Brain microvascular endothelial cell (primary cell): ENCODE data around the gene SLC66A1.
"Not testable (repeated sequence)": the region's sequence is repeated elsewhere in the genome, so short reads cannot be mapped to it uniquely, and the experiment has no call there.

Source experiments
- DNase-seq: peaks from one replicate; pipeline ENCODE4 v3.0.0-alpha.2; 2020
- H3K27ac ChIP-seq: fragments of 250-450 bp; sonication (Bioruptor Pico); 2 replicates; pipeline ENCODE4 v1.5.1; 2020; ENCODE audit warnings: mild to moderate bottlenecking, moderate library complexity
- H3K27me3 ChIP-seq: fragments of 250-450 bp; sonication (Bioruptor Pico); replicated peaks from 2 replicates; pipeline ENCODE4 v1.5.1; 2020; ENCODE audit warnings: mild to moderate bottlenecking
- H3K36me3 ChIP-seq: fragments of 250-450 bp; sonication (Bioruptor Pico); replicated peaks from 2 replicates; pipeline ENCODE4 v1.5.1; 2020; ENCODE audit warnings: mild to moderate bottlenecking
- H3K4me3 ChIP-seq: 2 replicates; pipeline ENCODE4 v1.5.1; 2011; ENCODE audit warnings: low read depth, mild to moderate bottlenecking, control low read depth, low read length, moderate library complexity
- in situ Hi-C: cut with HindIII; loops from 2 replicates; pipeline ENCODE4 v1.10.0; 2017; ENCODE audit warnings: low sequenced_read_pairs, low pct_ligation_motif_present
- TF ChIP-seq, protein P1 (sequence below): IDR thresholded peaks from 2 replicates; pipeline ENCODE4 v1.5.1; 2011; ENCODE audit warnings: low read depth, mild to moderate bottlenecking, moderate library complexity, low read length, control low read depth, inconsistent platforms; ENCODE audit errors: missing control alignments

SLC66A1 gene

DNA sequence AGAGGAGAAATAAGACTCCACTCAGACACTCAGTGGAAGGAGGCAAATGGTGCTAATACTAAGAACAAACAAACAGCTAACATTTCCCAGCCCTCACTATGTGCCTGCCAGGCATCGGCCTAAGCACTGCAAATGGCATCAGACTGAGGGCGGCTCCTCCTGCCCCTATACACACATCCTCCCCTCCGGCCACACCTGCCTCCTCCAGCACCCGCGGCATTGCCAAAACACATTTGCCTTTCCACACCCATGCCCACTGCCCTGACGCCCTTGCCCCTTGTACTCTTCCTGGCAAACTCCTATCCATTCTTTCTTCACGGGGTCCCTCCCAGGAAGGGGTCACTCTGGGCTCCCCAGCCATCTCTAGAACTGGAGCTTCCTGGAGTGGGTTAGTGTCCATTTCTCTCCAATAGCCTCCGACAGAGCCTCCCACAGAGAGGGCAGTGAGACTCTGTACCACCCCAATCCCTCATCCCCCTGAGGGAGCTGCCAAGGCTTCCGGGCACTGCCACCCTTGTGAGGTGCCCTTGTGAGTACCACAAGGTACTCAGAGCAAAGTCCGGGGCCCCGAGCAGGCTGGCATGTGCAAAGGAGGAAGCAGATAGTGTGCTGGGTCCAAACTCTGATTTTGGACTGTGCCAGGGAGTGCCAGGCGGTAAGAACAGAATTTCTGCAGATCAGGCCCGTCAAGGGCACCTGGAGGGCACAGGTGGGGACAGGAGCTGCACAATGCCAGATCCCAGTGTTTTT, 24.5 kb upstream of the SLC66A1 start:
- TF ChIP-seq, protein P1, sequence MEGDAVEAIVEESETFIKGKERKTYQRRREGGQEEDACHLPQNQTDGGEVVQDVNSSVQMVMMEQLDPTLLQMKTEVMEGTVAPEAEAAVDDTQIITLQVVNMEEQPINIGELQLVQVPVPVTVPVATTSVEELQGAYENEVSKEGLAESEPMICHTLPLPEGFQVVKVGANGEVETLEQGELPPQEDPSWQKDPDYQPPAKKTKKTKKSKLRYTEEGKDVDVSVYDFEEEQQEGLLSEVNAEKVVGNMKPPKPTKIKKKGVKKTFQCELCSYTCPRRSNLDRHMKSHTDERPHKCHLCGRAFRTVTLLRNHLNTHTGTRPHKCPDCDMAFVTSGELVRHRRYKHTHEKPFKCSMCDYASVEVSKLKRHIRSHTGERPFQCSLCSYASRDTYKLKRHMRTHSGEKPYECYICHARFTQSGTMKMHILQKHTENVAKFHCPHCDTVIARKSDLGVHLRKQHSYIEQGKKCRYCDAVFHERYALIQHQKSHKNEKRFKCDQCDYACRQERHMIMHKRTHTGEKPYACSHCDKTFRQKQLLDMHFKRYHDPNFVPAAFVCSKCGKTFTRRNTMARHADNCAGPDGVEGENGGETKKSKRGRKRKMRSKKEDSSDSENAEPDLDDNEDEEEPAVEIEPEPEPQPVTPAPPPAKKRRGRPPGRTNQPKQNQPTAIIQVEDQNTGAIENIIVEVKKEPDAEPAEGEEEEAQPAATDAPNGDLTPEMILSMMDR = no peak
- H3K36me3 ChIP-seq = no peaks in the 10 kb centered on the region
- H3K27ac ChIP-seq = no peak overlapping the region
- in situ Hi-C loops = no loop called here
- H3K27me3 ChIP-seq = no peaks in the 10 kb centered on the region
- no peak for DNase-seq
- H3K4me3 ChIP-seq = no peak overlapping the region

DNA sequence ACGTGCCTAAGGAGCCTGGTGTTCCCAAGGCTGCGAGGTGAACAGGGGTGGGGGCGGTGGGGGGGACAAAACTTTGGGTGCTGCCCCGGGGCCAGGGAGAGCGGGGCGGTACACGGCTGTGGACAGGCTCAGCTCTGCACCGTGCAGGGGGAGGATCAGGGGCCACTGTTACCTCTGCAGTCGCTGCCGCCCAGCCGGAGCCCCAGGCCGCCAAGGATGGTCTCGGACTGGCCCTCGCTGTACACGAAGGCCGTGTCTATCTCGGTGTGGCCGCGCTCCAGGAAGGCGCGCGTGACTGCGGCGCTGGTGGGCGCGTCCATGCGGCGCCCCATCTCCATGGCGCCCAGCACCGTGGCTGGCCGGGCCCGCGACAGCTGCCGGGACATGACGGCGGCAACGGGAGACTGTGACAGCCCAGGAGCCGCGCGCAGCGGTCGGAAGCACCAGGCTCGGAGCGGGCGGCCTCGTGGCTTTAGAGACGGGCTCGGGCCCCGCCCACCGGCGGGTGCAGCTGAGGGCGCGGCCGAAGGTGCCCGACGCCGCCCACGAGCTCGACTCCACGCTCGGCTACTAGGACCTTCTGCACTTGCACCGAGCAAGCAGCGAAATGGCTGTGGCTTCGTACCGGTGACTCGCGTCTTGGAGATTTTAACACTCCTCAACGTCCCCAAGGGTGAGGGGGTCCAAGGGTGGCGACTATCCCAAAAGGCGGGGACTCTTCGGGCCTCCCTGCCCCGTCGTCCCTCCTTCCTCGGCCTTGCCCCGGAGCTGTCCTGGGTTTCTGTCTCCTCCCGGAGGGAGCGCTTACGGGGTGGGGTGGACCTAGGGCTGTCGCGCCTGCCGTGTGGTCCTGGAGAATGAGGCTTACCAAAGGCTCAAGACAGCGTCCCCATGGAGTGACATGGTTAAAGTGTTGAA, 23.5 kb upstream of the SLC66A1 start, which contains the start of gene AKR7A3:
Gene AKR7A3 (minus strand): TSS at position 447 of the 918 bp plus-strand sequence. CDS start 61 bp downstream, at position 386.
- not testable (repeated sequence) for DNase-seq

DNA sequence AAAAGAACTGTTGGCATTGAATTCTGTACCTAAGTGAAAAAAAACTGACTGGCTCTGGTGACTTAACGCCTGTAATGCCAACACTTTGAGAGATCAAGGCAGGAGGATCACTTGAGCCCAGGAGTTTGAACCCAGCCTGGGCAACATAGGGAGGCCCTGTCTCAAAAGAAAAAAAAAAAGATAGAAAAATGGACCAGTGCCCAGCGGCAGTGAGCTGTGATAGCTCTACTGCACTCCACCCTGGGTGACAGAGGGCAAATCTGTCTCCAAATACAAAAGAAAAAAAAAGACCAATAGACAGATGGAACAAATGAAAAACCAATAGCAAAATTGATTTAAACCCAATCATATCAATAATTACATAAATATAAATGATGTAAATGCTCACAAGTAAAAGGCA, 22.9 kb upstream of the SLC66A1 start:
- in situ Hi-C loops = no loop called here
- TF ChIP-seq, protein P1 = no peak
- no peaks in the 10 kb centered on the region for H3K27me3 ChIP-seq
- H3K27ac ChIP-seq = no peak overlapping the region
- peak overlapping the region; percentile 46 for H3K4me3 ChIP-seq
- H3K36me3 ChIP-seq = no peaks in the 10 kb centered on the region
- DNase-seq = no peak

More for the DNA sequence above, 23.5 kb upstream of the SLC66A1 start, which contains the start of gene AKR7A3:
- H3K27me3 ChIP-seq, in situ Hi-C loops, H3K27ac ChIP-seq, H3K36me3 ChIP-seq: not testable (repeated sequence)
- H3K4me3 ChIP-seq = peak within 1 kb of the TSS; percentile 46

DNA sequence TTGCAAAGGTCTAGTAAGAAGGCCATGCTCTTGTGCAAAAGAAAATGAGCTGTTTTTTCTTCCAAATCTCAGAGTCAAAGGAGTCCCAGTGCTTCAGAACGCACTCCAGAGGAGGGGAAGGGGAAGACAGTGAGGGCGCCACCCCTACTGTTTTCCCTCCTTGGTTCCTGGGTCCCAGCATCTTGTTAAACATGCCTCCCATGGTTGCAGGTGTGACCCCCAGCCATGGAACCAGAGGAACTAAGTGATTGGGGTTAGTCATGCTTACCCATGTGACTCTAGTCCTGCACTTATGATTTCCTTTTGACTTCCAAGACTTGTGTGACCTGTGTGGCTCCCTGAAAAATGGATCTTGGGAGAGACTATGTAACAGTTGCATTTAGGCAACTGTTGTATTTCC, 17.5 kb upstream of the SLC66A1 start:
- no peak for DNase-seq
- no peaks in the 10 kb centered on the region for H3K27me3 ChIP-seq
- H3K4me3 ChIP-seq = no peak overlapping the region
- peaks cover 4% of the 10 kb centered on the region for H3K36me3 ChIP-seq
- H3K27ac ChIP-seq = no peak overlapping the region
- TF ChIP-seq, protein P1 = no peak
- in situ Hi-C loops = no loop called here

DNA sequence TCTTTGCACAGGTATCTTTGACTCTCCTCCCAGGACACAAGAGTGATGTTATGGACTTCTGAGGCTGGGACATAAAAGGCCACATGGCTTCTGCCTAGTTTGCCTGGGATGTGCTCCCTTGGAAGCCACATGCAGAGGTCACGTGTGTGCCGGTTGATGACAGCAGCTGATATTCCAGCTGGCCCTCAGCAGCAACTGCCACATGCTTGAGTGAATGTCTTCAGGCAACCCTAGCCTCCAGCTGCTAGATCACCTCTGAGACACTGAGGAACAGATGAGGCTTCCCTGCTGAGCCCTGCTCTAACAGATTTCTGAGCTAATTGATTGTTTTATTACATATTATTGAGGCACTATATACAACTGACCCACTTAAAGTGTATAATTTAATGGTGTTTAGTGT, 11.9 kb upstream of the SLC66A1 start:
- in situ Hi-C loops = no loop called here
- H3K4me3 ChIP-seq = no peak overlapping the region
- no peaks in the 10 kb centered on the region for H3K27me3 ChIP-seq
- DNase-seq = no peak
- no peak overlapping the region for H3K27ac ChIP-seq
- TF ChIP-seq, protein P1 = no peak
- peaks cover 21% of the 10 kb centered on the region for H3K36me3 ChIP-seq

DNA sequence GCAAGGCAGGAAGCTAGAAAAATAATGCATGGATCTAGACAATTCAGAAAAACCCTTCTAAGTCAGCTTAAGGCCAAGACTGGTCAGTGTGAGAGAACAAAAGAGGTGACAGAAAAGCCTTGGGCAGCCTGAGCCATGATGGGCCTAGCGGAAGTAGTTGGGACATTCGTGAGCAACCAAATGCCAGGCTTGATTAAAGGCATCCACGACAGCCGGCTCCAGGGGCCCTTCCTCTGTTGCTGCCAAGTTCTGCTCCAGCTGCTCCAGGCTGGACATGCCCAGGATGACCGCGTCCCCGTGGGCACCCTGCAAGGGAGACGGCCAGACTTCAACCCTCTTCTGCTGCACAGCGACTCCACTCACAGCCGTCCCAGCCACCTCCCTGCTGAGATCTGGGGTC, 8.0 kb upstream of the SLC66A1 start:
- in situ Hi-C loops, H3K27ac ChIP-seq, H3K4me3 ChIP-seq, DNase-seq, H3K27me3 ChIP-seq: not testable (repeated sequence)
- peaks cover 41% of the 10 kb centered on the region for H3K36me3 ChIP-seq
